ENCODE measurements around the gene FAM227A. TPM values are rescaled to one million over a fixed set of nuclear protein-coding genes. Genes with fewer than 3 reads are reported as not detected.

Gene FAM227A
- total and polyA plus RNA-seq, 2 of the 13 experiments (the other 11 are each of a cell fraction or from before 2014, with no cell fraction given) = 1.0 to 1.5 TPM

- no peak for TF ChIP-seq ZNF142 (CRISPR knock-in tag; IDR thresholded peaks at IDR 0.05)
- no peak for TF ChIP-seq ZNF354B (CRISPR knock-in tag; IDR thresholded peaks at IDR 0.05)
- TF ChIP-seq TFAP4 (IDR thresholded peaks at IDR 0.05; ENCODE audit: borderline replicate concordance, low read depth) = peak; percentile 74; the same call in 1 of the 2 replicates
- no peak for TF ChIP-seq RNF2 (conservative IDR thresholded peaks at IDR 0.05; ENCODE audit: low read depth)
- no peak for TF ChIP-seq FOXA1 (IDR thresholded peaks at IDR 0.05)
- TF ChIP-seq FOXA1 (CRISPR knock-in tag; IDR thresholded peaks at IDR 0.05) = 0 out of 2 replicates have a peak, but pooled peaks have one; percentile 7
- TF ChIP-seq ZSCAN25 (CRISPR knock-in tag; IDR thresholded peaks at IDR 0.05) = no peak
- no peak for TF ChIP-seq SETDB1 (CRISPR knock-in tag; IDR thresholded peaks at IDR 0.05; ENCODE audit: borderline replicate concordance)
- no peak for TF ChIP-seq MAFG (CRISPR knock-in tag; IDR thresholded peaks at IDR 0.05)
- peak; percentile 20; the same call in 1 of the 2 replicates for TF ChIP-seq PAXIP1 (CRISPR knock-in tag; conservative IDR thresholded peaks at IDR 0.05)
- TF ChIP-seq RFX1 (IDR thresholded peaks at IDR 0.05) = no peak
- no peak for TF ChIP-seq HNRNPLL (IDR thresholded peaks at IDR 0.05; ENCODE audit: low read depth, low read length, poor library complexity, severe bottlenecking)
- no peak for TF ChIP-seq IRF9 (CRISPR knock-in tag; IDR thresholded peaks at IDR 0.05; ENCODE audit: borderline replicate concordance)
- no peak for TF ChIP-seq ZNF660 (CRISPR knock-in tag; IDR thresholded peaks at IDR 0.05; ENCODE audit: borderline replicate concordance, low read depth)
- no peak for TF ChIP-seq HNRNPL (IDR thresholded peaks at IDR 0.05; ENCODE audit: low read depth, low read length)
- TF ChIP-seq SALL2 (CRISPR knock-in tag; IDR thresholded peaks at IDR 0.05) = no peak
- TF ChIP-seq SRY (CRISPR knock-in tag; IDR thresholded peaks at IDR 0.05) = no peak
- TF ChIP-seq MAFF (IDR thresholded peaks at IDR 0.05; ENCODE audit: low read depth, low read length) = no peak
- no peak for TF ChIP-seq ZNF333 (CRISPR knock-in tag; IDR thresholded peaks at IDR 0.05; ENCODE audit: borderline replicate concordance)
- 0 out of 2 replicates have a peak, but pooled peaks have one; percentile 55 for TF ChIP-seq HNF4G (IDR thresholded peaks at IDR 0.05; ENCODE audit: borderline replicate concordance, low read depth, low read length)
- no peak for TF ChIP-seq HNF4G (CRISPR knock-in tag; IDR thresholded peaks at IDR 0.05; ENCODE audit: borderline replicate concordance, low read depth)
These were observed 37.9 kb upstream of the FAM227A start (continued) for GRCh38 chr22:38694049-38694448.

Measured in HepG2 (cell line).